Measurements from ENCODE around the gene ZNF654.

Gene ZNF654

DNA sequence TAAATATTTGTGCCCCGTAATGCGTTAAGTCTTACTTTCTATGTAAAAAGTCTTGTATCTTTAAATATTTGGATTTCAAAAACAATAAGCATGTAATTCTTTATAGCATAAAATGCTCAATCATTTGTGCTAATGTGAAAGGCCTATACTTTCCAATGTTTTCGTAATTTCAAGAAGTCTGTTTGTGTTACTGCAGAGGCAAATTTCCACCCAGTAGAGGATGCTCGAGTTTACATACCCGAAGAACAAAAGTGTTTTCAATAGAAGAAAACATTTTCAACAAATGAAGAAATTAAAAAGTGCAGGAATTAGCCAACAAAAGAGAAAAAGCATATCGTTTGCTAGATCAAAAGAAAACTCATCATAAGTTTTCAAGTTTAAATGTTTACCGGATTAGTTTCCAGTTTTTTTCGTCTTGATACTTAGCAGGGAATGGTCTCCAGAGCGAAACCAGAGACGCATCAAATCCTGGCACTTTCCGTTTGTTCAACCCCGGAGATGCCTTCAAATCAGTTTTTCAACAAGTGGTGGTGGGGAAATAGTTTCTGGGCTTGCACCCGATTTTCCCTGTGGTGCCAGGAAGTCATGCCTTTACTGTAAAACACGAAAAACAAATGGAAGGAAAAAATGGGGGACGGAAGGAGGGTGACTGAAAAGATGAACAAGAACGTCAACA, 1.3 kb upstream of the ZNF654 start:
- peak; percentile 12 for DNase-seq
- H3F3A ChIP-seq (ENCODE audit: insufficient read depth, low read length), result peaks cover 8% of the 10 kb centered on the region; the same call in 1 of the 2 replicates
- 0 out of 2 replicates have a peak, but pooled peaks cover 8% of the 10 kb centered on the region for H4K20me1 ChIP-seq (ENCODE audit: insufficient read depth, low read length)
- peak overlapping the region; percentile 73 for H3K4me3 ChIP-seq (ENCODE audit: low read length)
- H3K4me1 ChIP-seq (ENCODE audit: low read length), result peaks cover 14% of the 10 kb centered on the region
- peaks cover 9% of the 10 kb centered on the region; the same call in 1 of the 2 replicates for H3K36me3 ChIP-seq (replicated peaks; ENCODE audit: insufficient read depth, low read length)
- H3K27ac ChIP-seq (ENCODE audit: low read length), result peak overlapping the region; percentile 80; the same call in 1 of the 2 replicates
- no peaks in the 10 kb centered on the region for H3K27me3 ChIP-seq (replicated peaks; ENCODE audit: insufficient read depth, low read length)
- peak overlapping the region; percentile 46 for H2AFZ ChIP-seq (ENCODE audit: low read length)
- H3K9me2 ChIP-seq (replicated peaks; ENCODE audit: insufficient read depth, low read length), result no peaks in the 10 kb centered on the region
- peaks cover 63% of the 10 kb centered on the region for H3K79me2 ChIP-seq (ENCODE audit: low read length)
- no peak for TF ChIP-seq EZH2phosphoT487 (IDR thresholded peaks at IDR 0.05; ENCODE audit: low read length)
- TF ChIP-seq, protein P1, sequence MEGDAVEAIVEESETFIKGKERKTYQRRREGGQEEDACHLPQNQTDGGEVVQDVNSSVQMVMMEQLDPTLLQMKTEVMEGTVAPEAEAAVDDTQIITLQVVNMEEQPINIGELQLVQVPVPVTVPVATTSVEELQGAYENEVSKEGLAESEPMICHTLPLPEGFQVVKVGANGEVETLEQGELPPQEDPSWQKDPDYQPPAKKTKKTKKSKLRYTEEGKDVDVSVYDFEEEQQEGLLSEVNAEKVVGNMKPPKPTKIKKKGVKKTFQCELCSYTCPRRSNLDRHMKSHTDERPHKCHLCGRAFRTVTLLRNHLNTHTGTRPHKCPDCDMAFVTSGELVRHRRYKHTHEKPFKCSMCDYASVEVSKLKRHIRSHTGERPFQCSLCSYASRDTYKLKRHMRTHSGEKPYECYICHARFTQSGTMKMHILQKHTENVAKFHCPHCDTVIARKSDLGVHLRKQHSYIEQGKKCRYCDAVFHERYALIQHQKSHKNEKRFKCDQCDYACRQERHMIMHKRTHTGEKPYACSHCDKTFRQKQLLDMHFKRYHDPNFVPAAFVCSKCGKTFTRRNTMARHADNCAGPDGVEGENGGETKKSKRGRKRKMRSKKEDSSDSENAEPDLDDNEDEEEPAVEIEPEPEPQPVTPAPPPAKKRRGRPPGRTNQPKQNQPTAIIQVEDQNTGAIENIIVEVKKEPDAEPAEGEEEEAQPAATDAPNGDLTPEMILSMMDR (IDR thresholded peaks at IDR 0.05; ENCODE audit: low read length), result peak; percentile 19
- H3K4me2 ChIP-seq (ENCODE audit: low read depth, low read length), result peak overlapping the region; percentile 67
- H3K9me3 ChIP-seq (replicated peaks; ENCODE audit: insufficient read depth, low read length), result no peaks in the 10 kb centered on the region
- H3K9ac ChIP-seq (ENCODE audit: low read length), result peak overlapping the region; percentile 82

DNA sequence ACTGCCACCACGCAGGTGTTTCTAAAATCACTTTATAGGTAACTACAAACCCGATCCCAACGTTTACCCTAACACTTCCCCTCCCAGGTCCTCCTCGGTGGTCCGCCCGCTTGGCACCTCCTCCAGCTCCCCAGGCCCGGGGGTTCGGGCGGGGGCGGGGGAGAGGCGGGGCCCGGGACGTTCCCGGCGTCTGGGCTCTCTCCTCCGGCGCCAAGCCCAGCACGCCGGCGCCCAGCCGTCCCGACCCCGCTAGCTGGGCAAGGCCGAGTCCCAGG, 812 bp upstream of the ZNF654 start:
- DNase-seq, result no peak
- peaks cover 8% of the 10 kb centered on the region; the same call in 1 of the 2 replicates for H3F3A ChIP-seq (ENCODE audit: insufficient read depth, low read length)
- no peaks in the 10 kb centered on the region for H3K9me2 ChIP-seq (replicated peaks; ENCODE audit: insufficient read depth, low read length)
- H3K4me3 ChIP-seq (ENCODE audit: low read length), result peak overlapping the region; percentile 73
- H3K4me2 ChIP-seq (ENCODE audit: low read depth, low read length), result peak overlapping the region; percentile 67
- H3K9ac ChIP-seq (ENCODE audit: low read length), result peak overlapping the region; percentile 82
- H3K36me3 ChIP-seq (replicated peaks; ENCODE audit: insufficient read depth, low read length), result peaks cover 9% of the 10 kb centered on the region; the same call in 1 of the 2 replicates
- H3K9me3 ChIP-seq (replicated peaks; ENCODE audit: insufficient read depth, low read length), result no peaks in the 10 kb centered on the region
- peak overlapping the region; percentile 46 for H2AFZ ChIP-seq (ENCODE audit: low read length)
- H3K79me2 ChIP-seq (ENCODE audit: low read length), result peaks cover 67% of the 10 kb centered on the region
- TF ChIP-seq, protein P1 (IDR thresholded peaks at IDR 0.05; ENCODE audit: low read length), result no peak
- TF ChIP-seq EZH2 (optimal IDR thresholded peaks at IDR 0.05; ENCODE audit: low read depth, low read length), result no peak
- no peak for TF ChIP-seq EZH2phosphoT487 (IDR thresholded peaks at IDR 0.05; ENCODE audit: low read length)
- peaks cover 14% of the 10 kb centered on the region for H3K4me1 ChIP-seq (ENCODE audit: low read length)
- H3K27me3 ChIP-seq (replicated peaks; ENCODE audit: insufficient read depth, low read length), result no peaks in the 10 kb centered on the region
- 0 out of 2 replicates have a peak, but pooled peaks cover 8% of the 10 kb centered on the region for H4K20me1 ChIP-seq (ENCODE audit: insufficient read depth, low read length)
- H3K27ac ChIP-seq (ENCODE audit: low read length), result peak overlapping the region; percentile 80

DNA sequence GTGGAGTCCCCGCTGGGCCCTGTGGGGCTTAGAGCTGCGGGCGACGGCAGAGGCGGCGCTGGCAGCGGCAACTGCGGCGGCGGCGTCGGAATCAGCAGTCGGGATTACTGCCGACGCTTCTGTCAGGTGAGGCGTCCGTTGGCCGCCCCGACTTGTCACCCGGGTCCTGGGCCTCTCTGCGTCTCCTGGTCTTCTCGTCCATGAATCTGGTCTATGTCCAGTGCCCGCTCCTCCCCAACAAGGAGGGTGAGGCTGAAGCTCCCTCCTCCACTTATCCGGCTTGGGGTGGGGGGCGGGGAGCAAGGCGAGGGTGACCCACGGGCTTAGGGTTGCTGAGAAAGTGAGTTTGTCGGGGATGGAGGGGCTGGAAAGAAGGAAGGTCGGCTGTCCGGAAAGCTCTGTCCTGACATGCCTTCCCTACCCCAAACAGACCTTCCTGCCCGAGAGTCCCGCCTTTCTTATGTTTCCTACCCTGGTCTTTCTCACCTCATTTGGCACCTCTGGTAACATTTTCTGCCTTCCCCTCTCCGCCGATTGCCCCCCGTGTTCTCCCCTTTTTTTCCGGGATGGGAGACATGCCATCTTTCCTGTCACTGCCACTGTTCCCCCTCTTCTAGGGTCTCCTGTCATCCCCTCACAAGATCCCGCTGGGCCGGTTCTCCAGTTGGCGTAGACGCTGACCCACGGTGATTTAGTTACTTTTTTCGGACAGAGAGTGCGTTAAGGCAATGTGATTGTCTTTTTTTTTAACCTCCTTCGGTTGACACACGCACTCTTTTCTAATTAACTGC, 520 bp downstream of the ZNF654 start:
- DNase-seq, result peak; percentile 22
- peaks cover 8% of the 10 kb centered on the region; the same call in 1 of the 2 replicates for H3F3A ChIP-seq (ENCODE audit: insufficient read depth, low read length)
- no peaks in the 10 kb centered on the region for H3K9me2 ChIP-seq (replicated peaks; ENCODE audit: insufficient read depth, low read length)
- H2AFZ ChIP-seq (ENCODE audit: low read length), result peak overlapping the region; percentile 86
- peak overlapping the region; percentile 57; the same call in 1 of the 2 replicates for H3K27ac ChIP-seq (ENCODE audit: low read length)
- H3K36me3 ChIP-seq (replicated peaks; ENCODE audit: insufficient read depth, low read length), result peaks cover 9% of the 10 kb centered on the region; the same call in 1 of the 2 replicates
- peaks cover 14% of the 10 kb centered on the region for H3K4me1 ChIP-seq (ENCODE audit: low read length)
- TF ChIP-seq EZH2phosphoT487 (IDR thresholded peaks at IDR 0.05; ENCODE audit: low read length), result no peak
- TF ChIP-seq EZH2 (optimal IDR thresholded peaks at IDR 0.05; ENCODE audit: low read depth, low read length), result no peak
- TF ChIP-seq, protein P1 (IDR thresholded peaks at IDR 0.05; ENCODE audit: low read length), result no peak
- no peaks in the 10 kb centered on the region for H3K27me3 ChIP-seq (replicated peaks; ENCODE audit: insufficient read depth, low read length)
- H3K9ac ChIP-seq (ENCODE audit: low read length), result peak overlapping the region; percentile 78
- H4K20me1 ChIP-seq (ENCODE audit: insufficient read depth, low read length), result 0 out of 2 replicates have a peak, but pooled peaks cover 8% of the 10 kb centered on the region
- no peaks in the 10 kb centered on the region for H3K9me3 ChIP-seq (replicated peaks; ENCODE audit: insufficient read depth, low read length)
- peak overlapping the region; percentile 85 for H3K4me3 ChIP-seq (ENCODE audit: low read length)
- H3K4me2 ChIP-seq (ENCODE audit: low read depth, low read length), result peak overlapping the region; percentile 71
- H3K79me2 ChIP-seq (ENCODE audit: low read length), result peaks cover 81% of the 10 kb centered on the region

Measured in MM.1S (cell line).